Measurements from ENCODE around the gene NSDHL. TPM values are rescaled to one million over a fixed set of nuclear protein-coding genes. Genes with fewer than 3 reads are reported as not detected.
A peak's percentile ranks its signal among the peaks of the same experiment; 100 is the strongest.

NSDHL gene
- total and polyA plus RNA-seq, 12 donors = 8.6 to 41.4 (median 16.1) TPM

- H3K27me3 ChIP-seq = peaks cover 0 to 78% (median 0%) of the 10 kb centered on the region in 7 donors
- H3K4me1 ChIP-seq = no peaks in the 10 kb centered on the region
- DNase-seq (no peak), ATAC-seq (no peak)
- H3K4me3 ChIP-seq = no peak overlapping the region
- intact Hi-C loops (cut with DNase I) = no loop called here
- H3K27ac ChIP-seq = no peak overlapping the region
- 87 to 92% methylated on average over 5 to 9 of the region's 9 CpGs for whole genome bisulfite sequencing, 2 donors
- no peaks in the 10 kb centered on the region for H3K36me3 ChIP-seq
- no peak for TF ChIP-seq CTCF (IDR thresholded peaks at IDR 0.05)
- H3K9me3 ChIP-seq = no peaks in the 10 kb centered on the region
Observed at GRCh38 chrX:152893980-152894610, 63.2 kb downstream of the NSDHL start.

- peaks cover 0 to 72% (median 0%) of the 10 kb centered on the region in 7 donors for H3K27me3 ChIP-seq
- no peak for DNase-seq
- no peaks in the 10 kb centered on the region for H3K36me3 ChIP-seq
- ATAC-seq = peak in 1 of 8 donors; percentile 6
- H3K9me3 ChIP-seq = no peaks in the 10 kb centered on the region
- H3K4me1 ChIP-seq = no peaks in the 10 kb centered on the region
- H3K27ac ChIP-seq = no peak overlapping the region
- 92 to 95% methylated on average over 2 to 3 of the region's 3 CpGs for WGBS, 2 donors
- H3K4me3 ChIP-seq = no peak overlapping the region
- no peak for TF ChIP-seq CTCF (IDR thresholded peaks at IDR 0.05)
- intact Hi-C loops (cut with DNase I) = no loop called here
Observed at GRCh38 chrX:152895121-152895520, 64.3 kb downstream of the NSDHL start.

- no peaks in the 10 kb centered on the region for H3K4me1 ChIP-seq
- H3K27me3 ChIP-seq = peaks cover 0 to 65% (median 0%) of the 10 kb centered on the region in 7 donors
- ATAC-seq = no peak
- 92 to 100% methylated on average over 6 to 8 of the region's 8 CpGs for WGBS, 2 donors
- intact Hi-C loops (cut with DNase I) = no loop called here
- H3K36me3 ChIP-seq = no peaks in the 10 kb centered on the region
- no peak for TF ChIP-seq CTCF (IDR thresholded peaks at IDR 0.05)
- DNase-seq = no peak
- no peak overlapping the region for H3K4me3 ChIP-seq
- H3K27ac ChIP-seq = no peak overlapping the region
- H3K9me3 ChIP-seq = no peaks in the 10 kb centered on the region
Observed at GRCh38 chrX:152895724-152896420, 65.0 kb downstream of the NSDHL start.

GRCh38 chrX:152896450-152896849, 65.6 kb downstream of the NSDHL start:
- no peaks in the 10 kb centered on the region for H3K4me1 ChIP-seq
- intact Hi-C loops (cut with DNase I) = no loop called here
- no peak for DNase-seq
- 72 to 80% methylated on average over 8 of the region's 8 CpGs for WGBS, 2 donors
- no peak overlapping the region for H3K27ac ChIP-seq
- no peak overlapping the region for H3K4me3 ChIP-seq
- no peaks in the 10 kb centered on the region for H3K9me3 ChIP-seq
- peak in 1 of 8 donors; percentile 35 for ATAC-seq
- no peaks in the 10 kb centered on the region for H3K36me3 ChIP-seq
- H3K27me3 ChIP-seq = peaks cover 0 to 63% (median 0%) of the 10 kb centered on the region in 7 donors
- no peak for TF ChIP-seq CTCF (IDR thresholded peaks at IDR 0.05)

All from heart right ventricle (tissue), 16 donors.